Measurements from ENCODE around the gene ACTN3. TPM values are rescaled to one million over a fixed set of nuclear protein-coding genes. Genes with fewer than 3 reads are reported as not detected.

The ACTN3 gene
- total RNA-seq, 6 donors from 2014 or later: 0.24 TPM; not detected in 5

GRCh38 chr11:66524304-66525040 is 22.2 kb upstream of the ACTN3 start:
- WGBS, 2 donors: 87 to 89% methylated on average over 10 of the region's 10 CpGs
- Histone ChIP-seq H3K27ac (no peak overlapping the region), H3K27me3 (no peaks in the 10 kb centered on the region), H3K4me3 (no peak overlapping the region), H3K36me3 (peaks cover 19 to 65% (median 44%) of the 10 kb centered on the region in 4 donors), H3K9me3 (no peaks in the 10 kb centered on the region), H3K4me1 (no peaks in the 10 kb centered on the region)
- TF ChIP-seq EP300 (IDR thresholded peaks at IDR 0.05) (no peak), POLR2A (IDR thresholded peaks at IDR 0.05) (no peak), POLR2AphosphoS5 (IDR thresholded peaks at IDR 0.05) (no peak), CTCF (IDR thresholded peaks at IDR 0.05) (no peak)
- no peak for ATAC-seq (ENCODE audit: low FRiP score in 2 of 2)
- no peak for DNase-seq

- Histone ChIP-seq H3K9me3 (no peaks in the 10 kb centered on the region), H3K4me3 (no peak overlapping the region), H3K4me1 (no peaks in the 10 kb centered on the region), H3K36me3 (peaks cover 0 to 34% (median 16%) of the 10 kb centered on the region in 4 donors), H3K27ac (no peak overlapping the region), H3K27me3 (no peaks in the 10 kb centered on the region)
- no peak for TF ChIP-seq POLR2A (IDR thresholded peaks at IDR 0.05)
- TF ChIP-seq EP300 (IDR thresholded peaks at IDR 0.05): no peak
- no peak for TF ChIP-seq POLR2AphosphoS5 (IDR thresholded peaks at IDR 0.05)
- no peak for TF ChIP-seq CTCF (IDR thresholded peaks at IDR 0.05)
- DNase-seq (no peak), ATAC-seq (ENCODE audit: low FRiP score in 2 of 2) (no peak)
- WGBS, 2 donors: 85% methylated on average over 10 of the region's 10 CpGs
Measured at GRCh38 chr11:66529069-66529468, 17.6 kb upstream of the ACTN3 start.

GRCh38 chr11:66529655-66530054 is 17.0 kb upstream of the ACTN3 start:
- TF ChIP-seq EP300 (IDR thresholded peaks at IDR 0.05) (no peak), POLR2A (IDR thresholded peaks at IDR 0.05) (no peak), CTCF (IDR thresholded peaks at IDR 0.05) (no peak), POLR2AphosphoS5 (IDR thresholded peaks at IDR 0.05) (no peak)
- ATAC-seq (ENCODE audit: low FRiP score in 2 of 2) (peak in 1 of 2 donors; percentile 32), DNase-seq (no peak)
- no peaks in the 10 kb centered on the region for H3K27me3 ChIP-seq
- no peak overlapping the region for H3K4me3 ChIP-seq
- no peaks in the 10 kb centered on the region for H3K4me1 ChIP-seq
- 90 to 92% methylated on average over 13 of the region's 13 CpGs for WGBS, 2 donors
- H3K9me3 ChIP-seq: no peaks in the 10 kb centered on the region
- no peak overlapping the region for H3K27ac ChIP-seq
- peaks cover 0 to 31% (median 14%) of the 10 kb centered on the region in 4 donors for H3K36me3 ChIP-seq

GRCh38 chr11:66530927-66531709 is 15.6 kb upstream of the ACTN3 start:
- Histone ChIP-seq H3K27me3 (no peaks in the 10 kb centered on the region), H3K4me3 (no peak overlapping the region), H3K9me3 (no peaks in the 10 kb centered on the region), H3K27ac (no peak overlapping the region), H3K36me3 (peaks cover 0 to 46% (median 15%) of the 10 kb centered on the region in 4 donors), H3K4me1 (no peaks in the 10 kb centered on the region)
- DNase-seq (no peak), ATAC-seq (ENCODE audit: low FRiP score in 2 of 2) (peak in 1 of 2 donors; percentile 36)
- 84 to 88% methylated on average over 8 to 10 of the region's 10 CpGs for WGBS, 2 donors
- TF ChIP-seq POLR2AphosphoS5 (IDR thresholded peaks at IDR 0.05) (no peak), EP300 (IDR thresholded peaks at IDR 0.05) (no peak), POLR2A (IDR thresholded peaks at IDR 0.05) (no peak), CTCF (IDR thresholded peaks at IDR 0.05) (no peak)
